GM18868 (cell line): ENCODE measurements around the gene THYN1.

Experiments used
- ATAC-seq: cut with Tn5 transposase; IDR thresholded peaks from one replicate; pipeline ENCODE4 v1.9.1; 2021; ENCODE audit warnings: mild to moderate bottlenecking, moderate library complexity; ENCODE audit not compliant: unreplicated experiment

The THYN1 gene

GRCh38 chr11:134252346-134253187 lies 585 bp downstream of the THYN1 start:
- ATAC-seq, result peak; percentile 28

GRCh38 chr11:134250675-134251074 lies 2.5 kb downstream of the THYN1 start:
- no peak for ATAC-seq

- no peak for ATAC-seq
Measured at GRCh38 chr11:134250246-134250645, 2.9 kb downstream of the THYN1 start.

- no peak for ATAC-seq
Measured at GRCh38 chr11:134248910-134249480, 4.2 kb downstream of the THYN1 start.

GRCh38 chr11:134246678-134247077 lies 6.5 kb downstream of the THYN1 start:
- no peak for ATAC-seq

- no peak for ATAC-seq
Measured at GRCh38 chr11:134246100-134246499, 7.1 kb downstream of the THYN1 start.

- no peak for ATAC-seq
Measured at GRCh38 chr11:134245434-134245833, 7.7 kb downstream of the THYN1 start.

GRCh38 chr11:134244593-134244992 lies 8.6 kb downstream of the THYN1 start:
- ATAC-seq, result peak; percentile 95

GRCh38 chr11:134243913-134244312 lies 9.2 kb downstream of the THYN1 start:
- ATAC-seq, result no peak

- no peak for ATAC-seq
Measured at GRCh38 chr11:134242376-134242775, 10.8 kb downstream of the THYN1 start.

- no peak for ATAC-seq
Measured at GRCh38 chr11:134240592-134240991, 12.6 kb downstream of the THYN1 start.

GRCh38 chr11:134238956-134239355 lies 14.2 kb downstream of the THYN1 start:
- no peak for ATAC-seq

GRCh38 chr11:134237557-134237922 lies 15.6 kb downstream of the THYN1 start:
- ATAC-seq, result no peak

- no peak for ATAC-seq
Measured at GRCh38 chr11:134236834-134237556, 16.2 kb downstream of the THYN1 start.

GRCh38 chr11:134235399-134235798 lies 17.8 kb downstream of the THYN1 start:
- no peak for ATAC-seq

- ATAC-seq, result no peak
Measured at GRCh38 chr11:134233729-134234179, 19.4 kb downstream of the THYN1 start.

GRCh38 chr11:134231958-134232659 lies 21.0 kb downstream of the THYN1 start:
- no peak for ATAC-seq

GRCh38 chr11:134230339-134230738 lies 22.8 kb downstream of the THYN1 start:
- no peak for ATAC-seq

GRCh38 chr11:134229126-134229790 lies 23.9 kb downstream of the THYN1 start:
- ATAC-seq, result no peak

GRCh38 chr11:134228625-134229024 lies 24.5 kb downstream of the THYN1 start:
- ATAC-seq, result peak; percentile 63
